WTC11 (cell line): ENCODE results near the gene CTIF. TPM values are rescaled to one million over a fixed set of nuclear protein-coding genes. Genes with fewer than 3 reads are reported as not detected.
A peak's percentile ranks its signal among the peaks of the same experiment; 100 is the strongest.

Source experiments
- ATAC-seq: fragments of 200-7000 bp; cut with Tn5 transposase; 2 replicates; pipeline ENCODE4 v1.10.0; 2021; ENCODE audit warnings: mild to moderate bottlenecking, moderate library complexity
- CTCF ChIA-PET: fragments of 300-600 bp; sonication (Branson Sonifier 250); formaldehyde crosslinking; loops from one replicate; lab custom pipeline; 2021; ENCODE audit warnings: antibody characterized with exemption; lab: Charles Lee
- POLR2A ChIA-PET: fragments of 350-600 bp; sonication (Branson Sonifier 250); formaldehyde crosslinking; loops from one replicate; lab custom pipeline; 2021; ENCODE audit warnings: antibody characterized with exemption; lab: Charles Lee
- DNase-seq: peaks from one replicate; pipeline ENCODE4 v3.0.0; 2021; ENCODE audit warnings: low spot score
- H3K27ac Mint-ChIP-seq: 2 replicates; pipeline ENCODE4 v1.8.0; 2021; ENCODE audit warnings: mixed read lengths
- H3K27me3 Mint-ChIP-seq: 2 replicates; pipeline ENCODE4 v1.8.0; 2021; ENCODE audit warnings: low read depth, mild to moderate bottlenecking, moderate library complexity, mixed read lengths
- H3K36me3 Mint-ChIP-seq: 2 replicates; pipeline ENCODE4 v1.8.0; 2021; ENCODE audit warnings: mixed read lengths
- H3K4me1 Mint-ChIP-seq: 2 replicates; pipeline ENCODE4 v1.8.0; 2022; ENCODE audit warnings: mixed read lengths
- H3K4me3 Mint-ChIP-seq: 2 replicates; pipeline ENCODE4 v1.8.0; 2021; ENCODE audit warnings: mild to moderate bottlenecking, moderate library complexity, mixed read lengths
- H3K9me3 Mint-ChIP-seq: 2 replicates; pipeline ENCODE4 v1.8.0; 2021; ENCODE audit warnings: mixed read lengths
- AR ChIP-seq: fragments of 250-450 bp; sonication (Bioruptor Pico); IDR thresholded peaks from 2 replicates; pipeline ENCODE4 v1.9.0; 2021; ENCODE audit warnings: mild to moderate bottlenecking
- ELF4 ChIP-seq: sonication (generic); formaldehyde crosslinking; IDR thresholded peaks from 2 replicates; pipeline ENCODE4 v1.8.1; 2022; ENCODE audit warnings: low read depth, mild to moderate bottlenecking, moderate library complexity, missing genetic modification reagents
- ETV6 ChIP-seq: sonication (generic); formaldehyde crosslinking; IDR thresholded peaks from 2 replicates; pipeline ENCODE4 v1.8.1; 2022; ENCODE audit warnings: mild to moderate bottlenecking, missing genetic modification reagents
- FOXP1 ChIP-seq: sonication (generic); formaldehyde crosslinking; IDR thresholded peaks from 2 replicates; pipeline ENCODE4 v1.8.0; 2022; ENCODE audit warnings: missing genetic modification reagents, mild to moderate bottlenecking, moderate library complexity, borderline replicate concordance
- GRHL2 ChIP-seq: fragments of 250-450 bp; sonication (Bioruptor Pico); IDR thresholded peaks from 2 replicates; pipeline ENCODE4 v1.8.0; 2022; ENCODE audit warnings: mild to moderate bottlenecking, moderate library complexity; ENCODE audit not compliant: insufficient replicate concordance, severe bottlenecking
- GTF2I ChIP-seq: fragments of 250-450 bp; sonication (Bioruptor Pico); conservative IDR thresholded peaks from 2 replicates; pipeline ENCODE4 v1.4.0; 2021; ENCODE audit warnings: mild to moderate bottlenecking
- JUN ChIP-seq: sonication (generic); formaldehyde crosslinking; IDR thresholded peaks from 2 replicates; pipeline ENCODE4 v1.8.0; 2023; ENCODE audit warnings: mild to moderate bottlenecking, missing genetic modification reagents
- MXD4 ChIP-seq: fragments of 250-450 bp; sonication (Bioruptor Pico); IDR thresholded peaks from 2 replicates; pipeline ENCODE4 v1.8.0; 2021; ENCODE audit warnings: mild to moderate bottlenecking, moderate library complexity, borderline replicate concordance
- MYBL2 ChIP-seq: sonication (generic); formaldehyde crosslinking; IDR thresholded peaks from 2 replicates; pipeline ENCODE4 v1.8.1; 2023; ENCODE audit warnings: mild to moderate bottlenecking, moderate library complexity, missing genetic modification reagents
- PRDM15 ChIP-seq: sonication (generic); formaldehyde crosslinking; IDR thresholded peaks from 2 replicates; pipeline ENCODE4 v1.8.0; 2022; ENCODE audit warnings: missing genetic modification reagents
- SP1 ChIP-seq: sonication (generic); formaldehyde crosslinking; conservative IDR thresholded peaks from 2 replicates; pipeline ENCODE4 v1.8.1; 2022; ENCODE audit warnings: missing genetic modification reagents
- TP53 ChIP-seq: sonication (generic); formaldehyde crosslinking; IDR thresholded peaks from 2 replicates; pipeline ENCODE4 v1.8.1; 2023; ENCODE audit warnings: mild to moderate bottlenecking, missing genetic modification reagents
- USF1 ChIP-seq: sonication (generic); formaldehyde crosslinking; IDR thresholded peaks from 2 replicates; pipeline ENCODE4 v1.8.0; 2022; ENCODE audit warnings: mild to moderate bottlenecking, missing genetic modification reagents
- USF2 ChIP-seq: sonication (generic); formaldehyde crosslinking; IDR thresholded peaks from 2 replicates; pipeline ENCODE4 v1.8.1; 2023; ENCODE audit warnings: mild to moderate bottlenecking, missing genetic modification reagents, moderate library complexity
- ZBTB43 ChIP-seq: sonication (generic); formaldehyde crosslinking; IDR thresholded peaks from 2 replicates; pipeline ENCODE4 v1.8.1; 2023; ENCODE audit warnings: mild to moderate bottlenecking, missing genetic modification reagents
- ZNF232 ChIP-seq: sonication (generic); formaldehyde crosslinking; IDR thresholded peaks from 2 replicates; pipeline ENCODE4 v1.8.0; 2022; ENCODE audit warnings: mild to moderate bottlenecking, missing genetic modification reagents
- total RNA-seq: library from RNA; stranded (reverse); gene quantifications from 3 replicates; pipeline ENCODE4 v1.2.3, GENCODE V29; 2021

Gene CTIF
- total RNA-seq, 1 experiment from 2014 or later: 28.5 TPM

- Mint-ChIP-seq H3K27me3 (no peaks in the 10 kb centered on the region), H3K27ac (no peak overlapping the region)
- POLR2A ChIA-PET: interaction anchor here (0.8 kb wide), 1 partner anchor 38 kb away, joined by 4 read pairs; no protein-coding TSS in a partner anchor
- no peak for TF ChIP-seq PRDM15
- TF ChIP-seq GRHL2 (CRISPR knock-in tag): no peak
- TF ChIP-seq ETV6 (CRISPR knock-in tag): no peak
- peak; percentile 75 for TF ChIP-seq USF2
- no peak for TF ChIP-seq SP1 (CRISPR knock-in tag)
- TF ChIP-seq ZNF232 (CRISPR knock-in tag): no peak
- no peak for TF ChIP-seq FOXP1 (CRISPR knock-in tag)
- no peak for TF ChIP-seq TP53 (CRISPR knock-in tag)
- no peak for TF ChIP-seq GTF2I (CRISPR knock-in tag)
- TF ChIP-seq AR (CRISPR knock-in tag): no peak
- no peak for TF ChIP-seq MYBL2 (CRISPR knock-in tag)
- no peak for TF ChIP-seq ZBTB43
- TF ChIP-seq MXD4 (CRISPR knock-in tag): no peak
- no peak for TF ChIP-seq JUN (CRISPR knock-in tag)
- TF ChIP-seq ELF4: no peak
- peak; percentile 46; the same call in 1 of the 2 replicates for TF ChIP-seq USF1
- TF ChIP-seq, all 79 proteins: peak for 2
- DNase-seq (peak; percentile 3), ATAC-seq (no peak)
- H3K36me3 Mint-ChIP-seq: no peaks in the 10 kb centered on the region; the same call in 1 of the 2 replicates
- no peaks in the 10 kb centered on the region for H3K9me3 Mint-ChIP-seq
- H3K4me3 Mint-ChIP-seq: no peak overlapping the region
- H3K4me1 Mint-ChIP-seq: no peaks in the 10 kb centered on the region
- CTCF ChIA-PET: no interaction called here
These were observed 264.7 kb downstream of the CTIF start for GRCh38 chr18:48803518-48803917.
